GM23338 (cell line): ENCODE measurements around the gene ODAD4. TPM values are rescaled to one million over a fixed set of nuclear protein-coding genes. Genes with fewer than 3 reads are reported as not detected.

Experiments used
- ATAC-seq: fragments of 200-7000 bp; cut with Tn5 transposase; 3 replicates; pipeline ENCODE4 v1.9.1; 2020
- DNase-seq: peaks from one replicate; pipeline ENCODE4 v3.0.0-alpha.2; 2015; ENCODE audit warnings: low spot score
- H2AFZ ChIP-seq: fragments of 200-600 bp; sonication (generic); 2 replicates; pipeline ENCODE4 v1.8.0; 2016; ENCODE audit warnings: antibody characterized with exemption, mild to moderate bottlenecking, moderate library complexity
- H3F3A ChIP-seq: fragments of 200-600 bp; sonication (generic); replicated peaks from 2 replicates; pipeline ENCODE4 v1.8.0; 2017; ENCODE audit warnings: antibody characterized with exemption, mixed run types, low read depth
- H3K27ac ChIP-seq: fragments of 200-600 bp; sonication (generic); 2 replicates; pipeline ENCODE4 v1.6.1; 2016; ENCODE audit warnings: low read depth
- H3K27me3 ChIP-seq: fragments of 200-600 bp; sonication (generic); 2 replicates; pipeline ENCODE4 v1.8.0; 2016; ENCODE audit warnings: mild to moderate bottlenecking, mixed run types, moderate library complexity; ENCODE audit not compliant: insufficient read depth
- H3K36me3 ChIP-seq: fragments of 200-600 bp; sonication (generic); 2 replicates; pipeline ENCODE4 v1.8.0; 2016; ENCODE audit warnings: mild to moderate bottlenecking; ENCODE audit not compliant: insufficient read depth
- H3K4me1 ChIP-seq: fragments of 200-600 bp; sonication (generic); 2 replicates; pipeline ENCODE4 v1.8.0; 2016; ENCODE audit warnings: mild to moderate bottlenecking, moderate library complexity; ENCODE audit not compliant: insufficient read depth
- H3K4me2 ChIP-seq: fragments of 200-600 bp; sonication (generic); 2 replicates; pipeline ENCODE4 v1.7.1; 2017; ENCODE audit warnings: mixed run types
- H3K4me3 ChIP-seq: fragments of 200-600 bp; sonication (generic); 2 replicates; pipeline ENCODE4 v1.6.1; 2016; ENCODE audit warnings: mixed run types
- H3K79me2 ChIP-seq: fragments of 200-600 bp; sonication (generic); replicated peaks from 2 replicates; pipeline ENCODE4 v1.8.0; 2017; ENCODE audit warnings: mild to moderate bottlenecking; ENCODE audit not compliant: insufficient read depth
- H3K9me2 ChIP-seq: fragments of 200-600 bp; sonication (generic); 2 replicates; pipeline ENCODE4 v1.8.0; 2017; ENCODE audit not compliant: insufficient read depth
- H4K20me1 ChIP-seq: fragments of 200-600 bp; sonication (generic); replicated peaks from 2 replicates; pipeline ENCODE4 v1.8.0; 2017; ENCODE audit warnings: mild to moderate bottlenecking; ENCODE audit not compliant: insufficient read depth
- H3K27ac Mint-ChIP-seq: 2 replicates; pipeline ENCODE4 v1.8.0; 2020; ENCODE audit warnings: inconsistent platforms, mild to moderate bottlenecking, moderate library complexity, mixed read lengths
- H3K27me3 Mint-ChIP-seq: 3 replicates; pipeline ENCODE4 v1.8.0; 2022; ENCODE audit warnings: low read depth, mild to moderate bottlenecking, moderate library complexity, mixed read lengths, inconsistent platforms; ENCODE audit not compliant: insufficient read depth, poor library complexity
- H3K36me3 Mint-ChIP-seq: 3 replicates; pipeline ENCODE4 v1.8.0; 2021; ENCODE audit warnings: low read depth, mild to moderate bottlenecking, inconsistent platforms, moderate library complexity, mixed read lengths
- H3K4me1 Mint-ChIP-seq: 3 replicates; pipeline ENCODE4 v1.8.0; 2020; ENCODE audit warnings: mild to moderate bottlenecking, inconsistent platforms, mixed read lengths
- H3K4me3 Mint-ChIP-seq: 3 replicates; pipeline ENCODE4 v1.8.0; 2021; ENCODE audit warnings: moderate library complexity, mild to moderate bottlenecking, inconsistent platforms, mixed read lengths
- H3K9me3 Mint-ChIP-seq: 3 replicates; pipeline ENCODE4 v1.8.0; 2020; ENCODE audit warnings: moderate library complexity, mild to moderate bottlenecking, inconsistent platforms, mixed read lengths
- CREB1 ChIP-seq: fragments of 250-450 bp; sonication (Bioruptor Pico); IDR thresholded peaks from 2 replicates; pipeline ENCODE4 v1.5.0; 2020; ENCODE audit warnings: low read depth, mild to moderate bottlenecking, moderate library complexity
- CTCF ChIP-seq, 2 experiments: fragments of 200-600 bp in 1 of 2; sonication (generic) in 1 of 2; conservative IDR thresholded peaks; 2 replicates each; pipeline versions ENCODE4 v1.5.1 to v1.6.1; 2016 to 2017; ENCODE audit warnings: antibody characterized with exemption in 2 of 2, low read depth in 2 of 2, mild to moderate bottlenecking in 2 of 2, moderate library complexity in 1 of 2
- ETS1 ChIP-seq: IDR thresholded peaks from 2 replicates; pipeline ENCODE4 v1.6.1; 2016; ENCODE audit warnings: antibody characterized with exemption
- EZH2 ChIP-seq: fragments of 200-600 bp; sonication (generic); IDR thresholded peaks from one replicate; pipeline ENCODE4 v1.8.0; 2017; ENCODE audit warnings: antibody characterized with exemption, mild to moderate bottlenecking, low read depth; ENCODE audit not compliant: unreplicated experiment
- EZH2phosphoT487 ChIP-seq: fragments of 200-600 bp; sonication (generic); IDR thresholded peaks from one replicate; pipeline ENCODE4 v1.8.1; 2018; ENCODE audit warnings: antibody characterized with exemption; ENCODE audit not compliant: unreplicated experiment
- JUNB ChIP-seq: IDR thresholded peaks from one replicate; pipeline ENCODE4 v1.6.1; 2016; ENCODE audit warnings: antibody characterized with exemption; ENCODE audit not compliant: unreplicated experiment
- POLR2AphosphoS5 ChIP-seq: IDR thresholded peaks from 2 replicates; pipeline ENCODE4 v1.6.1; 2016; ENCODE audit warnings: antibody characterized with exemption, low read depth
- REST ChIP-seq: IDR thresholded peaks from one replicate; pipeline ENCODE4 v1.6.1; 2018; ENCODE audit warnings: antibody characterized with exemption; ENCODE audit not compliant: unreplicated experiment
- ZNF114 ChIP-seq: fragments of 250-450 bp; sonication (Bioruptor Pico); IDR thresholded peaks from 2 replicates; pipeline ENCODE4 v1.5.0; 2020; ENCODE audit warnings: mild to moderate bottlenecking, moderate library complexity
- ZNF331 ChIP-seq: fragments of 250-450 bp; sonication (Bioruptor Pico); IDR thresholded peaks from 2 replicates; pipeline ENCODE4 v1.5.0; 2020; ENCODE audit warnings: low read depth, mild to moderate bottlenecking, moderate library complexity
- polyA plus RNA-seq: library from polyadenylated mRNA; unstranded; fragments of >200 nt; fragmentation: Nextera tagmentation; extraction: Ambion mirVana; gene quantifications from 2 replicates; pipeline ENCODE4 v1.2.1, GENCODE V29; 2016
- total RNA-seq: library from RNA; depleted of rRNA; stranded (reverse); fragments of >200 nt; shearing (Covaris generic); gene quantifications from 2 replicates; pipeline ENCODE4 v1.2.3, GENCODE V29; 2014

The ODAD4 gene
- total and polyA plus RNA-seq, 2 experiments from 2014 or later: 1.7 to 1.8 TPM

GRCh38 chr17:41907185-41907556 lies 23.2 kb upstream of the ODAD4 start:
- TF ChIP-seq POLR2AphosphoS5: no peak
- no peak for TF ChIP-seq EZH2
- TF ChIP-seq ETS1: no peak
- TF ChIP-seq EZH2phosphoT487: no peak
- TF ChIP-seq ZNF114: no peak
- no peak for TF ChIP-seq JUNB
- no peak for TF ChIP-seq ZNF331
- TF ChIP-seq CREB1 (CRISPR knock-in tag): no peak
- H3K27me3 ChIP-seq: no peaks in the 10 kb centered on the region
- H3K4me1 ChIP-seq: no peaks in the 10 kb centered on the region
- H3K9me2 ChIP-seq: no peaks in the 10 kb centered on the region
- peaks cover 50% of the 10 kb centered on the region for H4K20me1 ChIP-seq
- no peak overlapping the region for H3K4me3 ChIP-seq
- no peak overlapping the region for H3K4me2 ChIP-seq
- H3F3A ChIP-seq: peaks cover 33% of the 10 kb centered on the region; the same call in 1 of the 2 replicates
- Mint-ChIP-seq H3K4me3 (no peak overlapping the region), H3K4me1 (no peaks in the 10 kb centered on the region), H3K27ac (peak overlapping the region; percentile 52), H3K9me3 (no peaks in the 10 kb centered on the region), H3K27me3 (peaks cover 6% of the 10 kb centered on the region), H3K36me3 (peaks cover 94% of the 10 kb centered on the region)
- H2AFZ ChIP-seq: no peak overlapping the region
- DNase-seq (no peak), ATAC-seq (no peak)
- peaks cover 71% of the 10 kb centered on the region for H3K36me3 ChIP-seq
- peaks cover 45% of the 10 kb centered on the region for H3K79me2 ChIP-seq
- no peak overlapping the region for H3K27ac ChIP-seq

- Histone ChIP-seq H3K27me3 (no peaks in the 10 kb centered on the region), H3K27ac (no peak overlapping the region), H3K4me2 (no peak overlapping the region), H3F3A (peaks cover 34% of the 10 kb centered on the region; the same call in 1 of the 2 replicates), H2AFZ (no peak overlapping the region), H3K4me3 (no peak overlapping the region), H3K9me2 (no peaks in the 10 kb centered on the region), H3K36me3 (peaks cover 71% of the 10 kb centered on the region), H3K79me2 (peaks cover 52% of the 10 kb centered on the region), H4K20me1 (peaks cover 57% of the 10 kb centered on the region), H3K4me1 (no peaks in the 10 kb centered on the region)
- ATAC-seq (no peak), DNase-seq (no peak)
- H3K27me3 Mint-ChIP-seq: peaks cover 6% of the 10 kb centered on the region
- peaks cover 96% of the 10 kb centered on the region for H3K36me3 Mint-ChIP-seq
- no peak overlapping the region for H3K4me3 Mint-ChIP-seq
- H3K9me3 Mint-ChIP-seq: no peaks in the 10 kb centered on the region
- no peaks in the 10 kb centered on the region for H3K4me1 Mint-ChIP-seq
- peak overlapping the region; percentile 52; the same call in 1 of the 2 replicates for H3K27ac Mint-ChIP-seq
- TF ChIP-seq POLR2AphosphoS5 (no peak), CTCF (conservative IDR thresholded peaks at IDR 0.05; ENCODE audit: low read depth in 2 of 2) (no peak), ZNF331 (no peak), REST (no peak), JUNB (no peak), CREB1 (CRISPR knock-in tag) (no peak)
Observed at GRCh38 chr17:41907633-41908539, 22.5 kb upstream of the ODAD4 start.
